ENCODE results near the gene SSH2. TPM values are rescaled to one million over a fixed set of nuclear protein-coding genes. Genes with fewer than 3 reads are reported as not detected.

The SSH2 gene
- total and polyA plus RNA-seq, 2 of the 13 experiments (the other 11 are each of a cell fraction or from before 2014, with no cell fraction given) = 6.0 to 6.4 TPM

DNA sequence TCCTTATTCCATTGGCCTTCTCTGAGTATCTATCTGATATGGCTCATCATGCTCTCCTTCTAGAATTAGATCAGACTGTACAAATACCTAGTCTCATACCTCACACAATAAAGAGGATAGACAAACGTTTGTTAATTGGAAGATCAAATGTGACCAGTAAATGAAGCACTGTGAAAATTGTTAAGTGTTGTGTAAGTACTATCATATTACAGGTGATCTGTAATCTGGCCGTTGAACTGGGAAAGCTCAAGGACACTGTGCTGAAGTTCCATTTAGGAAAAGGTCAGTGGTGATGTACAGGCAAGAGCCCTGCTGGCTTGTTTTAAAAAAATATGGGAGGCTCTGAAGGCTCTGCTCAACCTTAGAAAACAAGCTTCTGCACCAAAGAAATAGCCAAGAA lies 268.8 kb downstream of the SSH2 start (continued):
- TF ChIP-seq, protein P1, sequence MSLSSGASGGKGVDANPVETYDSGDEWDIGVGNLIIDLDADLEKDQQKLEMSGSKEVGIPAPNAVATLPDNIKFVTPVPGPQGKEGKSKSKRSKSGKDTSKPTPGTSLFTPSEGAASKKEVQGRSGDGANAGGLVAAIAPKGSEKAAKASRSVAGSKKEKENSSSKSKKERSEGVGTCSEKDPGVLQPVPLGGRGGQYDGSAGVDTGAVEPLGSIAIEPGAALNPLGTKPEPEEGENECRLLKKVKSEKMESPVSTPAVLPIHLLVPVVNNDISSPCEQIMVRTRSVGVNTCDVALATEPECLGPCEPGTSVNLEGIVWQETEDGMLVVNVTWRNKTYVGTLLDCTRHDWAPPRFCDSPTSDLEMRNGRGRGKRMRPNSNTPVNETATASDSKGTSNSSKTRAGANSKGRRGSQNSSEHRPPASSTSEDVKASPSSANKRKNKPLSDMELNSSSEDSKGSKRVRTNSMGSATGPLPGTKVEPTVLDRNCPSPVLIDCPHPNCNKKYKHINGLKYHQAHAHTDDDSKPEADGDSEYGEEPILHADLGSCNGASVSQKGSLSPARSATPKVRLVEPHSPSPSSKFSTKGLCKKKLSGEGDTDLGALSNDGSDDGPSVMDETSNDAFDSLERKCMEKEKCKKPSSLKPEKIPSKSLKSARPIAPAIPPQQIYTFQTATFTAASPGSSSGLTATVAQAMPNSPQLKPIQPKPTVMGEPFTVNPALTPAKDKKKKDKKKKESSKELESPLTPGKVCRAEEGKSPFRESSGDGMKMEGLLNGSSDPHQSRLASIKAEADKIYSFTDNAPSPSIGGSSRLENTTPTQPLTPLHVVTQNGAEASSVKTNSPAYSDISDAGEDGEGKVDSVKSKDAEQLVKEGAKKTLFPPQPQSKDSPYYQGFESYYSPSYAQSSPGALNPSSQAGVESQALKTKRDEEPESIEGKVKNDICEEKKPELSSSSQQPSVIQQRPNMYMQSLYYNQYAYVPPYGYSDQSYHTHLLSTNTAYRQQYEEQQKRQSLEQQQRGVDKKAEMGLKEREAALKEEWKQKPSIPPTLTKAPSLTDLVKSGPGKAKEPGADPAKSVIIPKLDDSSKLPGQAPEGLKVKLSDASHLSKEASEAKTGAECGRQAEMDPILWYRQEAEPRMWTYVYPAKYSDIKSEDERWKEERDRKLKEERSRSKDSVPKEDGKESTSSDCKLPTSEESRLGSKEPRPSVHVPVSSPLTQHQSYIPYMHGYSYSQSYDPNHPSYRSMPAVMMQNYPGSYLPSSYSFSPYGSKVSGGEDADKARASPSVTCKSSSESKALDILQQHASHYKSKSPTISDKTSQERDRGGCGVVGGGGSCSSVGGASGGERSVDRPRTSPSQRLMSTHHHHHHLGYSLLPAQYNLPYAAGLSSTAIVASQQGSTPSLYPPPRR (CRISPR knock-in tag; IDR thresholded peaks at IDR 0.05; ENCODE audit: borderline replicate concordance) = no peak; the same call in 1 of the 2 replicates
- TF ChIP-seq, protein P2, sequence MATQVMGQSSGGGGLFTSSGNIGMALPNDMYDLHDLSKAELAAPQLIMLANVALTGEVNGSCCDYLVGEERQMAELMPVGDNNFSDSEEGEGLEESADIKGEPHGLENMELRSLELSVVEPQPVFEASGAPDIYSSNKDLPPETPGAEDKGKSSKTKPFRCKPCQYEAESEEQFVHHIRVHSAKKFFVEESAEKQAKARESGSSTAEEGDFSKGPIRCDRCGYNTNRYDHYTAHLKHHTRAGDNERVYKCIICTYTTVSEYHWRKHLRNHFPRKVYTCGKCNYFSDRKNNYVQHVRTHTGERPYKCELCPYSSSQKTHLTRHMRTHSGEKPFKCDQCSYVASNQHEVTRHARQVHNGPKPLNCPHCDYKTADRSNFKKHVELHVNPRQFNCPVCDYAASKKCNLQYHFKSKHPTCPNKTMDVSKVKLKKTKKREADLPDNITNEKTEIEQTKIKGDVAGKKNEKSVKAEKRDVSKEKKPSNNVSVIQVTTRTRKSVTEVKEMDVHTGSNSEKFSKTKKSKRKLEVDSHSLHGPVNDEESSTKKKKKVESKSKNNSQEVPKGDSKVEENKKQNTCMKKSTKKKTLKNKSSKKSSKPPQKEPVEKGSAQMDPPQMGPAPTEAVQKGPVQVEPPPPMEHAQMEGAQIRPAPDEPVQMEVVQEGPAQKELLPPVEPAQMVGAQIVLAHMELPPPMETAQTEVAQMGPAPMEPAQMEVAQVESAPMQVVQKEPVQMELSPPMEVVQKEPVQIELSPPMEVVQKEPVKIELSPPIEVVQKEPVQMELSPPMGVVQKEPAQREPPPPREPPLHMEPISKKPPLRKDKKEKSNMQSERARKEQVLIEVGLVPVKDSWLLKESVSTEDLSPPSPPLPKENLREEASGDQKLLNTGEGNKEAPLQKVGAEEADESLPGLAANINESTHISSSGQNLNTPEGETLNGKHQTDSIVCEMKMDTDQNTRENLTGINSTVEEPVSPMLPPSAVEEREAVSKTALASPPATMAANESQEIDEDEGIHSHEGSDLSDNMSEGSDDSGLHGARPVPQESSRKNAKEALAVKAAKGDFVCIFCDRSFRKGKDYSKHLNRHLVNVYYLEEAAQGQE (IDR thresholded peaks at IDR 0.05; ENCODE audit: borderline replicate concordance in 1 of 2, low read depth in 1 of 2, low read length in 2 of 2) = no peak
- no peak for TF ChIP-seq GATAD1 (CRISPR knock-in tag; IDR thresholded peaks at IDR 0.05)
- TF ChIP-seq, protein P3, sequence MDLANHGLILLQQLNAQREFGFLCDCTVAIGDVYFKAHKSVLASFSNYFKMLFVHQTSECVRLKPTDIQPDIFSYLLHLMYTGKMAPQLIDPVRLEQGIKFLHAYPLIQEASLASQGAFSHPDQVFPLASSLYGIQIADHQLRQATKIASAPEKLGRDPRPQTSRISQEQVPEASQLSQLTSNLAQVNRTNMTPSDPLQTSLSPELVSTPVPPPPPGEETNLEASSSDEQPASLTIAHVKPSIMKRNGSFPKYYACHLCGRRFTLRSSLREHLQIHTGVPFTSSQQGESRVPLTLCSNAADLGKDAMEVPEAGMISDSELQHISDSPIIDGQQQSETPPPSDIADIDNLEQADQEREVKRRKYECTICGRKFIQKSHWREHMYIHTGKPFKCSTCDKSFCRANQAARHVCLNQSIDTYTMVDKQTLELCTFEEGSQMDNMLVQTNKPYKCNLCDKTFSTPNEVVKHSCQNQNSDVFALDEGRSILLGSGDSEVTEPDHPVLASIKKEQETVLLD (CRISPR knock-in tag; IDR thresholded peaks at IDR 0.05; ENCODE audit: low read depth) = no peak
- TF ChIP-seq ZBTB7A (CRISPR knock-in tag; IDR thresholded peaks at IDR 0.05) = no peak
- TF ChIP-seq, protein P4, sequence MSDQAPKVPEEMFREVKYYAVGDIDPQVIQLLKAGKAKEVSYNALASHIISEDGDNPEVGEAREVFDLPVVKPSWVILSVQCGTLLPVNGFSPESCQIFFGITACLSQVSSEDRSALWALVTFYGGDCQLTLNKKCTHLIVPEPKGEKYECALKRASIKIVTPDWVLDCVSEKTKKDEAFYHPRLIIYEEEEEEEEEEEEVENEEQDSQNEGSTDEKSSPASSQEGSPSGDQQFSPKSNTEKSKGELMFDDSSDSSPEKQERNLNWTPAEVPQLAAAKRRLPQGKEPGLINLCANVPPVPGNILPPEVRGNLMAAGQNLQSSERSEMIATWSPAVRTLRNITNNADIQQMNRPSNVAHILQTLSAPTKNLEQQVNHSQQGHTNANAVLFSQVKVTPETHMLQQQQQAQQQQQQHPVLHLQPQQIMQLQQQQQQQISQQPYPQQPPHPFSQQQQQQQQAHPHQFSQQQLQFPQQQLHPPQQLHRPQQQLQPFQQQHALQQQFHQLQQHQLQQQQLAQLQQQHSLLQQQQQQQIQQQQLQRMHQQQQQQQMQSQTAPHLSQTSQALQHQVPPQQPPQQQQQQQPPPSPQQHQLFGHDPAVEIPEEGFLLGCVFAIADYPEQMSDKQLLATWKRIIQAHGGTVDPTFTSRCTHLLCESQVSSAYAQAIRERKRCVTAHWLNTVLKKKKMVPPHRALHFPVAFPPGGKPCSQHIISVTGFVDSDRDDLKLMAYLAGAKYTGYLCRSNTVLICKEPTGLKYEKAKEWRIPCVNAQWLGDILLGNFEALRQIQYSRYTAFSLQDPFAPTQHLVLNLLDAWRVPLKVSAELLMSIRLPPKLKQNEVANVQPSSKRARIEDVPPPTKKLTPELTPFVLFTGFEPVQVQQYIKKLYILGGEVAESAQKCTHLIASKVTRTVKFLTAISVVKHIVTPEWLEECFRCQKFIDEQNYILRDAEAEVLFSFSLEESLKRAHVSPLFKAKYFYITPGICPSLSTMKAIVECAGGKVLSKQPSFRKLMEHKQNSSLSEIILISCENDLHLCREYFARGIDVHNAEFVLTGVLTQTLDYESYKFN (CRISPR knock-in tag; conservative IDR thresholded peaks at IDR 0.05) = peak; percentile 55
- TF ChIP-seq FOXJ3 (CRISPR knock-in tag; IDR thresholded peaks at IDR 0.05; ENCODE audit: borderline replicate concordance) = no peak
- TF ChIP-seq FOXA3 (CRISPR knock-in tag; IDR thresholded peaks at IDR 0.05) = peak; percentile 34; the same call in 1 of the 2 replicates
- TF ChIP-seq ZNF331 (CRISPR knock-in tag; IDR thresholded peaks at IDR 0.05) = 0 out of 2 replicates have a peak, but pooled peaks have one; percentile 19
- TF ChIP-seq ZNF878 (CRISPR knock-in tag; IDR thresholded peaks at IDR 0.05) = no peak
- TF ChIP-seq KMT2B (CRISPR knock-in tag; IDR thresholded peaks at IDR 0.05) = no peak
- no peak for TF ChIP-seq TRIM24 (CRISPR knock-in tag; IDR thresholded peaks at IDR 0.05)
- TF ChIP-seq, protein P5, sequence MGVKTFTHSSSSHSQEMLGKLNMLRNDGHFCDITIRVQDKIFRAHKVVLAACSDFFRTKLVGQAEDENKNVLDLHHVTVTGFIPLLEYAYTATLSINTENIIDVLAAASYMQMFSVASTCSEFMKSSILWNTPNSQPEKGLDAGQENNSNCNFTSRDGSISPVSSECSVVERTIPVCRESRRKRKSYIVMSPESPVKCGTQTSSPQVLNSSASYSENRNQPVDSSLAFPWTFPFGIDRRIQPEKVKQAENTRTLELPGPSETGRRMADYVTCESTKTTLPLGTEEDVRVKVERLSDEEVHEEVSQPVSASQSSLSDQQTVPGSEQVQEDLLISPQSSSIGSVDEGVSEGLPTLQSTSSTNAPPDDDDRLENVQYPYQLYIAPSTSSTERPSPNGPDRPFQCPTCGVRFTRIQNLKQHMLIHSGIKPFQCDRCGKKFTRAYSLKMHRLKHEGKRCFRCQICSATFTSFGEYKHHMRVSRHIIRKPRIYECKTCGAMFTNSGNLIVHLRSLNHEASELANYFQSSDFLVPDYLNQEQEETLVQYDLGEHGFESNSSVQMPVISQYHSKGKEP (CRISPR knock-in tag; IDR thresholded peaks at IDR 0.05) = no peak
- peak; percentile 99 for TF ChIP-seq SIX4 (CRISPR knock-in tag; IDR thresholded peaks at IDR 0.05)
- TF ChIP-seq MIXL1 (CRISPR knock-in tag; IDR thresholded peaks at IDR 0.05) = peak; percentile 87

Data from HepG2 (cell line).